Measurements from ENCODE around the gene CELF2. TPM values are rescaled to one million over a fixed set of nuclear protein-coding genes. Genes with fewer than 3 reads are reported as not detected.

The CELF2 gene
- total and polyA plus RNA-seq, 9 of the 15 experiments (the other 6 are each of a cell fraction or from before 2014, with no cell fraction given): 4.0 to 20.3 (median 11.1) TPM

DNA sequence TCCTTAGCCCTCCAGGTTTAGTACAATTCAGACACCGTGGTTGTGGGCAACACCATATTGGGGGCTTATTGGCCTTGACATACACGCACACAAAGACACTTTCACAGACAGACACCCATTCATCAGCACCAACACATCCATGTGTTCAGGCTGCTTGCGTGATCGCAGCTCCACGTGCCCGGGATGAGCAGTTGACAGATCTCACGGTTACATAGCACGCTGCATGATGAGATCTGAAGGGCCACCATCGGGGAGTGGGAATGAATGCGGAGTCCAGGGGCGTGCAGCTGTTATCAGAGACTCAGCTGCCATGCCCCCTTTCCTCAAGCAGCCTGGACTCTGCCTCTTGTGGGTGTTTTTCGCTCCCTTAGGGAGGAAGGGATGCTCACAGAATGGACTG lies 308.6 kb downstream of the CELF2 start:
- CTCF ChIA-PET (ENCODE audit: low intra/inter-chr PET ratio): no interaction called here
- no peaks in the 10 kb centered on the region for H3K9me1 ChIP-seq (ENCODE audit: control insufficient read depth, insufficient read depth, low read length)
- POLR2A ChIA-PET: interaction anchor here (1.5 kb wide), 1 partner anchor 8 kb away, joined by 6 read pairs; no protein-coding TSS in a partner anchor
- in situ Hi-C loops (cut with MboI): no loop called here
- no peaks in the 10 kb centered on the region for H3K4me1 ChIP-seq (replicated peaks in 1 of 2; ENCODE audit: control insufficient read depth in 2 of 2, insufficient read depth in 2 of 2, low read length in 2 of 2)
- no peak overlapping the region for H3K9ac ChIP-seq (ENCODE audit: insufficient read depth in 1 of 2, low read depth in 2 of 2, low read length in 2 of 2)
- no peak for FAIRE-seq
- no peaks in the 10 kb centered on the region for H4K20me1 ChIP-seq (replicated peaks; ENCODE audit: control insufficient read depth, insufficient read depth, low read length)
- no peak for DNase-seq (ENCODE audit: extremely low read depth in 1 of 4, low spot score in 3 of 4)
- H3K27me3 ChIP-seq (ENCODE audit: control insufficient read depth in 2 of 2, insufficient read depth in 2 of 2, low read length in 2 of 2): no peaks in the 10 kb centered on the region
- BruUV-seq (replicated peaks): no TSS peak
- H3K4me3 ChIP-seq: no peak overlapping the region
- no peak overlapping the region for H2AFZ ChIP-seq (ENCODE audit: low read depth, low read length)
- intact Hi-C loops (cut with micrococcal nuclease): no loop called here
- H3K4me2 ChIP-seq (ENCODE audit: insufficient read depth, low read length): no peak overlapping the region
- no peak for ATAC-seq
- no peaks in the 10 kb centered on the region for H3K36me3 ChIP-seq (ENCODE audit: control insufficient read depth, insufficient read depth, low read length)
- TF ChIP-seq ILF3 (IDR thresholded peaks at IDR 0.05; ENCODE audit: borderline replicate concordance) (no peak), DLX4 (CRISPR knock-in tag; IDR thresholded peaks at IDR 0.05) (no peak), MBD1 (CRISPR knock-in tag; IDR thresholded peaks at IDR 0.05) (no peak), CREB3 (tag; conservative IDR thresholded peaks at IDR 0.05; ENCODE audit: low read depth) (no peak), CBFB (CRISPR knock-in tag; IDR thresholded peaks at IDR 0.05) (no peak), MCM2 (IDR thresholded peaks at IDR 0.05; ENCODE audit: low read depth) (no peak), HSF4 (CRISPR knock-in tag; IDR thresholded peaks at IDR 0.05; ENCODE audit: borderline replicate concordance) (no peak), POLR2H (tag; IDR thresholded peaks at IDR 0.05; ENCODE audit: low read depth) (no peak), KLF10 (CRISPR knock-in tag; IDR thresholded peaks at IDR 0.05) (no peak), BCOR (IDR thresholded peaks at IDR 0.05) (no peak), CTBP1 (IDR thresholded peaks at IDR 0.05; ENCODE audit: borderline replicate concordance) (no peak), MAFG (tag; conservative IDR thresholded peaks at IDR 0.05) (no peak)
- TF ChIP-seq, protein P1, sequence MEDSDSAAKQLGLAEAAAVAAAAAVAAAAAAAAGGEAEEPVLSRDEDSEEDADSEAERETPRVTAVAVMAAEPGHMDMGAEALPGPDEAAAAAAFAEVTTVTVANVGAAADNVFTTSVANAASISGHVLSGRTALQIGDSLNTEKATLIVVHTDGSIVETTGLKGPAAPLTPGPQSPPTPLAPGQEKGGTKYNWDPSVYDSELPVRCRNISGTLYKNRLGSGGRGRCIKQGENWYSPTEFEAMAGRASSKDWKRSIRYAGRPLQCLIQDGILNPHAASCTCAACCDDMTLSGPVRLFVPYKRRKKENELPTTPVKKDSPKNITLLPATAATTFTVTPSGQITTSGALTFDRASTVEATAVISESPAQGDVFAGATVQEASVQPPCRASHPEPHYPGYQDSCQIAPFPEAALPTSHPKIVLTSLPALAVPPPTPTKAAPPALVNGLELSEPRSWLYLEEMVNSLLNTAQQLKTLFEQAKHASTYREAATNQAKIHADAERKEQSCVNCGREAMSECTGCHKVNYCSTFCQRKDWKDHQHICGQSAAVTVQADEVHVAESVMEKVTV (CRISPR knock-in tag; IDR thresholded peaks at IDR 0.05): no peak
- TF ChIP-seq, protein P2, sequence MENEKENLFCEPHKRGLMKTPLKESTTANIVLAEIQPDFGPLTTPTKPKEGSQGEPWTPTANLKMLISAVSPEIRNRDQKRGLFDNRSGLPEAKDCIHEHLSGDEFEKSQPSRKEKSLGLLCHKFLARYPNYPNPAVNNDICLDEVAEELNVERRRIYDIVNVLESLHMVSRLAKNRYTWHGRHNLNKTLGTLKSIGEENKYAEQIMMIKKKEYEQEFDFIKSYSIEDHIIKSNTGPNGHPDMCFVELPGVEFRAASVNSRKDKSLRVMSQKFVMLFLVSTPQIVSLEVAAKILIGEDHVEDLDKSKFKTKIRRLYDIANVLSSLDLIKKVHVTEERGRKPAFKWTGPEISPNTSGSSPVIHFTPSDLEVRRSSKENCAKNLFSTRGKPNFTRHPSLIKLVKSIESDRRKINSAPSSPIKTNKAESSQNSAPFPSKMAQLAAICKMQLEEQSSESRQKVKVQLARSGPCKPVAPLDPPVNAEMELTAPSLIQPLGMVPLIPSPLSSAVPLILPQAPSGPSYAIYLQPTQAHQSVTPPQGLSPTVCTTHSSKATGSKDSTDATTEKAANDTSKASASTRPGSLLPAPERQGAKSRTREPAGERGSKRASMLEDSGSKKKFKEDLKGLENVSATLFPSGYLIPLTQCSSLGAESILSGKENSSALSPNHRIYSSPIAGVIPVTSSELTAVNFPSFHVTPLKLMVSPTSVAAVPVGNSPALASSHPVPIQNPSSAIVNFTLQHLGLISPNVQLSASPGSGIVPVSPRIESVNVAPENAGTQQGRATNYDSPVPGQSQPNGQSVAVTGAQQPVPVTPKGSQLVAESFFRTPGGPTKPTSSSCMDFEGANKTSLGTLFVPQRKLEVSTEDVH (IDR thresholded peaks at IDR 0.05; ENCODE audit: low read depth, partially characterized antibody): no peak
- no peaks in the 10 kb centered on the region for H3K79me2 ChIP-seq (ENCODE audit: control insufficient read depth, insufficient read depth, low read length)
- no peak overlapping the region for H3K27ac ChIP-seq (ENCODE audit: extremely low read depth, low read depth, low read length)
- no peaks in the 10 kb centered on the region for H3K9me3 ChIP-seq (replicated peaks; ENCODE audit: control insufficient read depth, insufficient read depth, low read depth, low read length)
- WGBS (ENCODE audit: insufficient coverage, low coverage, missing lambda C conversion rate): 49% methylated on average over 10 of the region's 12 CpGs

Data from K562 (cell line).